Neuronal stem cell (in vitro differentiated cells): ENCODE data around the gene STK39.

Experiments
- DNase-seq: peaks from one replicate; pipeline ENCODE4 v3.0.0-alpha.2; 2013; ENCODE audit warnings: low spot score
- H2AFZ ChIP-seq: one replicate; pipeline ENCODE4 v1.6.1; 2013; ENCODE audit warnings: mild to moderate bottlenecking, low read length, inconsistent platforms
- H2AK5ac ChIP-seq: 2 replicates; pipeline ENCODE4 v1.6.1; 2013; ENCODE audit warnings: low read depth, mild to moderate bottlenecking, inconsistent platforms, low read length, moderate library complexity, mixed read lengths
- H2BK120ac ChIP-seq: 2 replicates; pipeline ENCODE4 v1.6.1; 2013; ENCODE audit warnings: low read depth, mild to moderate bottlenecking, inconsistent platforms, low read length, moderate library complexity, mixed read lengths
- H2BK12ac ChIP-seq: one replicate; pipeline ENCODE4 v1.6.1; 2013; ENCODE audit warnings: low read length, inconsistent platforms
- H2BK15ac ChIP-seq: 2 replicates; pipeline ENCODE4 v1.6.1; 2013; ENCODE audit warnings: mild to moderate bottlenecking, low read length, inconsistent platforms, mixed read lengths
- H2BK5ac ChIP-seq: one replicate; pipeline ENCODE4 v1.6.1; 2013; ENCODE audit warnings: inconsistent platforms, mild to moderate bottlenecking, low read length, moderate library complexity
- H3K14ac ChIP-seq: one replicate; pipeline ENCODE4 v1.6.1; 2013; ENCODE audit warnings: low read length, inconsistent platforms
- H3K18ac ChIP-seq: 2 replicates; pipeline ENCODE4 v1.6.1; 2013; ENCODE audit warnings: low read length, inconsistent platforms
- H3K23ac ChIP-seq: 2 replicates; pipeline ENCODE4 v1.6.1; 2013; ENCODE audit warnings: low read depth, mild to moderate bottlenecking, mixed read lengths, low read length, inconsistent platforms; ENCODE audit not compliant: poor library complexity
- H3K27ac ChIP-seq: replicated peaks from 3 replicates; pipeline ENCODE4 v1.5.1; 2013; ENCODE audit warnings: low read length, inconsistent platforms
- H3K27me3 ChIP-seq, 3 experiments: 2 replicates each; pipeline ENCODE4 v1.6.1; 2013; ENCODE audit warnings: low read length in 3 of 3, mild to moderate bottlenecking in 2 of 3, inconsistent platforms in 1 of 3, low read depth in 1 of 3, mixed read lengths in 1 of 3, moderate library complexity in 1 of 3; ENCODE audit not compliant: control insufficient read depth in 3 of 3, insufficient read depth in 3 of 3
- H3K36me3 ChIP-seq, 2 donors: replicated peaks in 1 of 2; 2 replicates each; pipeline ENCODE4 v1.6.1; 2013; ENCODE audit warnings: low read length in 2 of 2; ENCODE audit not compliant: control insufficient read depth in 2 of 2, insufficient read depth in 2 of 2
- H3K4ac ChIP-seq: 2 replicates; pipeline ENCODE4 v1.6.1; 2013; ENCODE audit warnings: inconsistent platforms, mild to moderate bottlenecking, low read length, moderate library complexity
- H3K4me1 ChIP-seq, 2 donors: 1 replicate in 1 of 2; 2 replicates in 1 of 2; pipeline ENCODE4 v1.6.1; 2013; ENCODE audit warnings: low read length in 2 of 2, low read depth in 1 of 2; ENCODE audit not compliant: control insufficient read depth in 2 of 2, insufficient read depth in 1 of 2
- H3K4me2 ChIP-seq: one replicate; pipeline ENCODE4 v1.6.1; 2013; ENCODE audit warnings: mild to moderate bottlenecking, low read length, inconsistent platforms; ENCODE audit not compliant: insufficient read depth, poor library complexity, severe bottlenecking
- H3K4me3 ChIP-seq, 2 donors: 2 replicates each; pipeline ENCODE4 v1.5.1; 2013; ENCODE audit warnings: low read length in 2 of 2, mild to moderate bottlenecking in 2 of 2, inconsistent platforms in 1 of 2, moderate library complexity in 1 of 2
- H3K79me1 ChIP-seq: one replicate; pipeline ENCODE4 v1.6.1; 2013; ENCODE audit warnings: low read depth, mild to moderate bottlenecking, inconsistent platforms, low read length, moderate library complexity
- H3K9ac ChIP-seq: one replicate; pipeline ENCODE4 v1.6.1; 2013; ENCODE audit warnings: mild to moderate bottlenecking, low read depth, low read length, inconsistent platforms; ENCODE audit not compliant: poor library complexity
- H3K9me3 ChIP-seq, 2 donors: replicated peaks in 1 of 2; 2 replicates each; pipeline versions ENCODE3 to v1.6.1; 2013; ENCODE audit warnings: low read length in 2 of 2, mild to moderate bottlenecking in 2 of 2, inconsistent platforms in 1 of 2, low read depth in 1 of 2, mixed read lengths in 1 of 2, moderate library complexity in 1 of 2; ENCODE audit not compliant: control insufficient read depth in 2 of 2, insufficient read depth in 1 of 2
- H4K8ac ChIP-seq: one replicate; pipeline ENCODE4 v1.6.1; 2013; ENCODE audit warnings: low read depth, mild to moderate bottlenecking, inconsistent platforms, low read length, moderate library complexity
- H4K91ac ChIP-seq: one replicate; pipeline ENCODE4 v1.6.1; 2013; ENCODE audit warnings: low read length, low read depth, mild to moderate bottlenecking, inconsistent platforms; ENCODE audit not compliant: poor library complexity
- WGBS, 2 donors: extraction: QIAGEN DNeasy Blood & Tissue Kit; methylation state at CpG; one replicate each; pipeline ENCODE4 v1.1.7; 2013; ENCODE audit warnings: missing lambda C conversion rate in 2 of 2, mixed read lengths in 1 of 2; ENCODE audit not compliant: insufficient read length in 2 of 2, insufficient replicate concordance in 1 of 2; ENCODE audit errors: extremely low coverage in 2 of 2; 5-methylcytosine and 5-hydroxymethylcytosine counted together

STK39 gene

DNA sequence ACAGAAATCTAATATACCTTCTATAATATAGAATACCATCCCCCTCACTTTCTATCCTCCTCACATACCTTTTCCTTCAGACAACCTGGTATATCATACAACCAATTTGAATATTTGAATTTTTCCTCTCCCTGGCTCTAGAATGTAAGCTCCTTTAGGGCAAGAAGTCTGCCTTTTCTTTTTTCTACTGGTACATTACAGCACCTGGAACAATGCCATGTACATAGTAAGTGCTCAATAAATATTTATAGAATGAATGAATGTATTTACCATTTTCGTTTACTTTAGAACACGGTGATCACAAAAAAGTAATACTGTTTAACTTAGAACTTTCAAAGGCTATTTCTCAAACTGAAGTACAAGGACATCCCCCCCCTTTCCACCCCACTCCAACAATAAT, 187.6 kb downstream of the STK39 start:
- no peak overlapping the region for H2AFZ ChIP-seq
- H3K4me1 ChIP-seq, result peaks cover 2 to 3% of the 10 kb centered on the region in 2 donors
- H2BK15ac ChIP-seq, result no peak overlapping the region
- no peaks in the 10 kb centered on the region for H3K9me3 ChIP-seq
- no peak overlapping the region for H4K91ac ChIP-seq
- no peak overlapping the region for H3K4me2 ChIP-seq
- peaks cover 0 to 60% of the 10 kb centered on the region in 2 donors for H3K36me3 ChIP-seq
- DNase-seq, result no peak
- H3K18ac ChIP-seq, result no peak overlapping the region
- WGBS, 2 donors, result no CpG with 5 or more reads among the region's 2 CpGs
- no peak overlapping the region for H2BK12ac ChIP-seq
- H3K4ac ChIP-seq, result no peak overlapping the region
- H3K9ac ChIP-seq, result no peak overlapping the region
- H3K79me1 ChIP-seq, result no peaks in the 10 kb centered on the region
- no peaks in the 10 kb centered on the region for H3K27me3 ChIP-seq
- no peak overlapping the region for H3K4me3 ChIP-seq
- no peak overlapping the region for H4K8ac ChIP-seq
- H2AK5ac ChIP-seq, result no peak overlapping the region
- no peak overlapping the region for H3K27ac ChIP-seq
- H2BK5ac ChIP-seq, result no peak overlapping the region
- no peak overlapping the region for H3K14ac ChIP-seq
- no peak overlapping the region for H3K23ac ChIP-seq
- no peak overlapping the region for H2BK120ac ChIP-seq

DNA sequence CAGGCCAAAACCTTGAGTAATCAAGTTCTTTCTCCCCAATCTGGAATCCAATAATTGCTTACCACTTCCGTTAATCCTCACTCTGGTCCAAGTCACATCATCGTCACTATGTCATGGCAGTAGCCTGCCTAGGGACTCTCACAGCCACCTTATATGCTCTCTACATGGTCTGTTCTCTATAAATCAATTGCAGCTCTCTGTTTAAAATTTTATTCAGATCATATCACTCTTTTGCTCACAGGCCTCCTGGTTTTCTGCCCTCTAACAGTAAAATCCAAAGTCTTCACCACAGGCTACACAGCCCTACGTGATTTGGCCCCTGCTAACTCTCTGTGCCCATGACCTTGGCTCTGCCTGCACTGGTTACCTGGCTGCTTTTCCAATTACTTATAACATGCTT, 188.7 kb downstream of the STK39 start:
- no peak overlapping the region for H3K4ac ChIP-seq
- H3K4me2 ChIP-seq, result no peak overlapping the region
- no peak overlapping the region for H2BK5ac ChIP-seq
- DNase-seq, result no peak
- H3K4me1 ChIP-seq, result peaks cover 3 to 5% of the 10 kb centered on the region in 2 donors
- no peaks in the 10 kb centered on the region for H3K9me3 ChIP-seq
- H3K23ac ChIP-seq, result no peak overlapping the region
- no peak overlapping the region for H3K4me3 ChIP-seq
- H3K27me3 ChIP-seq, result no peaks in the 10 kb centered on the region
- no peak overlapping the region for H3K27ac ChIP-seq
- no peak overlapping the region for H3K9ac ChIP-seq
- H3K79me1 ChIP-seq, result no peaks in the 10 kb centered on the region
- no peak overlapping the region for H3K14ac ChIP-seq
- H3K18ac ChIP-seq, result no peak overlapping the region
- H4K8ac ChIP-seq, result no peak overlapping the region
- WGBS, 2 donors, result no CpG with 5 or more reads among the region's 3 CpGs
- H4K91ac ChIP-seq, result no peak overlapping the region
- no peak overlapping the region for H2BK12ac ChIP-seq
- H2BK15ac ChIP-seq, result no peak overlapping the region
- H2AFZ ChIP-seq, result no peak overlapping the region
- no peak overlapping the region for H2AK5ac ChIP-seq
- H3K36me3 ChIP-seq, result peaks cover 0 to 49% of the 10 kb centered on the region in 2 donors
- H2BK120ac ChIP-seq, result no peak overlapping the region

DNA sequence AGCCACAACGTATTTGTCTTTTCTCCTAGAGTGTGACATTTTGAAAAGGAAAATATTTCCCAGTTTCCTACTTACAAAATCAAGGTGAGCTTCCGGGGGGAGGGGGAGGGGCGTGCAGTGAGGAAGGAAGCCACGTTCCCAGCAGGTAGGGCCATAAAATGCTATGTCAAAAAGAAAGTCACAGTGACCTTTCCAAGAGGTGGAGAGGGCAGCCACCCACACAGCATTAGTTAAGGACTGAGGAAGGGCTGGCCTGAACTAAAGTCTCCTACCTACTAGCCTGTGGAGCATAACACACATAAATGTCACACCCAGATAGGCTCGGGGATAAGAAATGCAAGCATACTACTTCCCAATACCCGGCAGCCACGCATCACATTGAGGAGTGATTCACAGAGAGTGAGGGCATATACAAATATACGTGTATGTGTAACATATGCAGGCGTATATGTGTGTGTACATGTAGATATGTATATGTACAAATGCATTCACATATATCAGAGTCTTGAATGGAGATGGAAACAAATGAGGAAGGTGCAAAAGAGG, 191.1 kb downstream of the STK39 start:
- H3K27me3 ChIP-seq, result no peaks in the 10 kb centered on the region
- no peak overlapping the region for H3K23ac ChIP-seq
- H3K4me2 ChIP-seq, result no peak overlapping the region
- DNase-seq, result no peak
- H4K91ac ChIP-seq, result no peak overlapping the region
- peak overlapping the region; percentile 40 for H3K18ac ChIP-seq
- H2BK12ac ChIP-seq, result no peak overlapping the region
- no peak overlapping the region for H3K27ac ChIP-seq
- H3K9me3 ChIP-seq, result no peaks in the 10 kb centered on the region
- peaks cover 5 to 8% of the 10 kb centered on the region in 2 donors for H3K4me1 ChIP-seq
- H2AK5ac ChIP-seq, result no peak overlapping the region
- H3K4ac ChIP-seq, result no peak overlapping the region
- no peak overlapping the region for H3K9ac ChIP-seq
- H3K36me3 ChIP-seq, result peaks cover 0 to 26% of the 10 kb centered on the region in 2 donors
- H3K79me1 ChIP-seq, result no peaks in the 10 kb centered on the region
- no peak overlapping the region for H3K4me3 ChIP-seq
- H2BK5ac ChIP-seq, result no peak overlapping the region
- no peak overlapping the region for H2AFZ ChIP-seq
- no peak overlapping the region for H4K8ac ChIP-seq
- no CpG with 5 or more reads among the region's 9 CpGs for WGBS, 2 donors
- H2BK120ac ChIP-seq, result no peak overlapping the region
- no peak overlapping the region for H2BK15ac ChIP-seq
- no peak overlapping the region for H3K14ac ChIP-seq

- Histone ChIP-seq H3K18ac (no peak overlapping the region), H2AFZ (no peak overlapping the region), H3K4me1 (peaks cover 5 to 8% of the 10 kb centered on the region in 2 donors), H3K9me3 (no peaks in the 10 kb centered on the region), H2BK12ac (no peak overlapping the region), H2BK120ac (no peak overlapping the region), H3K4me3 (no peak overlapping the region), H3K27me3 (no peaks in the 10 kb centered on the region), H4K8ac (no peak overlapping the region), H3K14ac (no peak overlapping the region), H3K4me2 (no peak overlapping the region), H3K27ac (no peak overlapping the region), H3K23ac (no peak overlapping the region), H2AK5ac (no peak overlapping the region), H3K36me3 (peaks cover 0 to 10% of the 10 kb centered on the region in 2 donors), H4K91ac (no peak overlapping the region), H3K4ac (no peak overlapping the region), H2BK5ac (no peak overlapping the region), H2BK15ac (no peak overlapping the region), H3K9ac (no peak overlapping the region), H3K79me1 (no peaks in the 10 kb centered on the region)
- no CpG with 5 or more reads among the region's 5 CpGs for WGBS, 2 donors
- peak; percentile 23 for DNase-seq
Measured at GRCh38 chr2:168054657-168055056, 192.7 kb downstream of the STK39 start.
